Measurements from ENCODE around the gene PRPS1. TPM values are rescaled to one million over a fixed set of nuclear protein-coding genes. Genes with fewer than 3 reads are reported as not detected.

PRPS1 gene
- total and polyA plus RNA-seq, 9 of the 15 experiments (the other 6 are each of a cell fraction or from before 2014, with no cell fraction given): 47.8 to 175 (median 79.6) TPM

DNA sequence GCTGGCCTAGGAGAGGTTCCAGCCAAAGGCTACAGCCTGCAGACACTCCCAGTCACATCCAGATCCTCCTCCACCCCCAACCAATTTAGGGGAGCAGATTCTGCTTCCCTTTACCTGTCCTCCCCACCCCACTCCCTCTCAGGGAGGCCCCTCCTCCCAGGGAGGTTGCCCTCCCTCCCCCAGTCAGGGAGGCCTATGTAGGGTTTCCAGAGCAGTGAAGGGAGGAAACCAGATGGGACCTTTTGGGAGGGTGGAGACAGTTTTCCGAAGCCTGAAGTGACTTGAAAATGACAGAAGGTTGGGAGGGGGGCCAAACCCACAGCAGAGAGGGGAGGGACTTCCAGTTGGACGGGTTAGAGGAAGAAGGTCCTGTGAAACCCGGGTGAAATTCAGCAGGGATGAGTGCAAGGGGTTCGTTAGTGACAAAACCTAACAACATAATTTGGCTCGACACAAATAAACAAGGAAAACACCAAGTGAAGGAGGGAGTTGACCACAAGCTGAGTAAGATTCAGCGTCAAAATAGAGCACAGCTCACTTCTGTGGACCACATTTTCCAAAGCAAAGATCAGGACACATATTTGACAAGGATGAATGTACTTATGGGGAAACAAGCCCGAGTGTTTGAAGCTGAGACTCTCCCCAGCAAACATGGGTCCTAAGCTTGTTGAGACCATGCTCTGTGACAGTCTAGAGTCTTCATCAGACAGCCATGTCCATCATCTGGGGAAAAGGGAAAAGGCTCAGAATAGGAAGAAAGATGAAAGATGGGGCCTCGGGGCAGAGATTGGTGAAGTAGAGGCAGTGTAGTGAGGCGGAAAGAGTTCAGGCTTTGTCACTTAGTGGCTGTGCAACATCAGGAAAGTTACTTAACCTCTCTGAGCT lies 46.4 kb downstream of the PRPS1 start (continued):
- TF ChIP-seq MNT (conservative IDR thresholded peaks at IDR 0.05): peak in 1 of 2 experiments; percentile 20; a peak in 1 of 4 replicates
- TF ChIP-seq NR3C1 (CRISPR knock-in tag; IDR thresholded peaks at IDR 0.05): no peak
- TF ChIP-seq RBM25 (IDR thresholded peaks at IDR 0.05; ENCODE audit: low read depth, low read length, severe bottlenecking): peak; percentile 99
- TF ChIP-seq HMGXB4 (CRISPR knock-in tag; IDR thresholded peaks at IDR 0.05): no peak
- TF ChIP-seq TBP (optimal IDR thresholded peaks at IDR 0.05; ENCODE audit: low read depth, low read length): no peak
- peak; percentile 67 for TF ChIP-seq VEZF1 (CRISPR knock-in tag; IDR thresholded peaks at IDR 0.05)
- no peak for TF ChIP-seq IRF1 (CRISPR knock-in tag; IDR thresholded peaks at IDR 0.05; ENCODE audit: borderline replicate concordance)
- TF ChIP-seq GATA2 (CRISPR knock-in tag; IDR thresholded peaks at IDR 0.05): no peak
- no peak for TF ChIP-seq BHLHE40 (IDR thresholded peaks at IDR 0.05; ENCODE audit: low read length)
- peak; percentile 82 for TF ChIP-seq ZFP36 (IDR thresholded peaks at IDR 0.05; ENCODE audit: low read depth, low read length, partially characterized antibody)
- TF ChIP-seq CBX3 (IDR thresholded peaks at IDR 0.05; ENCODE audit: borderline replicate concordance in 1 of 2, low read length in 2 of 2): no peak
- no peak for TF ChIP-seq FOXA1 (IDR thresholded peaks at IDR 0.05; ENCODE audit: borderline replicate concordance)
- TF ChIP-seq ZNF644 (tag; IDR thresholded peaks at IDR 0.05; ENCODE audit: low read depth): no peak
- no peak for TF ChIP-seq MED1 (CRISPR knock-in tag; IDR thresholded peaks at IDR 0.05; ENCODE audit: borderline replicate concordance)
- no peak for TF ChIP-seq SRSF7 (optimal IDR thresholded peaks at IDR 0.05; ENCODE audit: low read depth, low read length)
- TF ChIP-seq, protein P1, sequence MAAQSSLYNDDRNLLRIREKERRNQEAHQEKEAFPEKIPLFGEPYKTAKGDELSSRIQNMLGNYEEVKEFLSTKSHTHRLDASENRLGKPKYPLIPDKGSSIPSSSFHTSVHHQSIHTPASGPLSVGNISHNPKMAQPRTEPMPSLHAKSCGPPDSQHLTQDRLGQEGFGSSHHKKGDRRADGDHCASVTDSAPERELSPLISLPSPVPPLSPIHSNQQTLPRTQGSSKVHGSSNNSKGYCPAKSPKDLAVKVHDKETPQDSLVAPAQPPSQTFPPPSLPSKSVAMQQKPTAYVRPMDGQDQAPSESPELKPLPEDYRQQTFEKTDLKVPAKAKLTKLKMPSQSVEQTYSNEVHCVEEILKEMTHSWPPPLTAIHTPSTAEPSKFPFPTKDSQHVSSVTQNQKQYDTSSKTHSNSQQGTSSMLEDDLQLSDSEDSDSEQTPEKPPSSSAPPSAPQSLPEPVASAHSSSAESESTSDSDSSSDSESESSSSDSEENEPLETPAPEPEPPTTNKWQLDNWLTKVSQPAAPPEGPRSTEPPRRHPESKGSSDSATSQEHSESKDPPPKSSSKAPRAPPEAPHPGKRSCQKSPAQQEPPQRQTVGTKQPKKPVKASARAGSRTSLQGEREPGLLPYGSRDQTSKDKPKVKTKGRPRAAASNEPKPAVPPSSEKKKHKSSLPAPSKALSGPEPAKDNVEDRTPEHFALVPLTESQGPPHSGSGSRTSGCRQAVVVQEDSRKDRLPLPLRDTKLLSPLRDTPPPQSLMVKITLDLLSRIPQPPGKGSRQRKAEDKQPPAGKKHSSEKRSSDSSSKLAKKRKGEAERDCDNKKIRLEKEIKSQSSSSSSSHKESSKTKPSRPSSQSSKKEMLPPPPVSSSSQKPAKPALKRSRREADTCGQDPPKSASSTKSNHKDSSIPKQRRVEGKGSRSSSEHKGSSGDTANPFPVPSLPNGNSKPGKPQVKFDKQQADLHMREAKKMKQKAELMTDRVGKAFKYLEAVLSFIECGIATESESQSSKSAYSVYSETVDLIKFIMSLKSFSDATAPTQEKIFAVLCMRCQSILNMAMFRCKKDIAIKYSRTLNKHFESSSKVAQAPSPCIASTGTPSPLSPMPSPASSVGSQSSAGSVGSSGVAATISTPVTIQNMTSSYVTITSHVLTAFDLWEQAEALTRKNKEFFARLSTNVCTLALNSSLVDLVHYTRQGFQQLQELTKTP (IDR thresholded peaks at IDR 0.05; ENCODE audit: low read depth in 1 of 2, partially characterized antibody in 2 of 2): no peak
